Endothelial cell of umbilical vein (primary cell): Measurements from ENCODE around the gene SLC9A9. TPM values are rescaled to one million over a fixed set of nuclear protein-coding genes. Genes with fewer than 3 reads are reported as not detected.

Experiments
- BruUV-seq: library from RNA; stranded (reverse); fragments of 400-500 nt; replicated peaks from 2 replicates; lab custom pipeline; 2021; lab: Mats Ljungman, UMichigan
- CTCF ChIA-PET: fragments of 300-600, 350-600 bp; sonication (Branson Sonifier 250); formaldehyde crosslinking; loops from one replicate; lab custom pipeline; 2021; ENCODE audit warnings: antibody characterized with exemption, inconsistent platforms; lab: Charles Lee
- POLR2A ChIA-PET: fragments of 300-600, 350-600 bp; sonication (Branson Sonifier 250); formaldehyde crosslinking; loops from one replicate; lab custom pipeline; 2021; ENCODE audit warnings: antibody characterized with exemption, inconsistent platforms; lab: Charles Lee
- DNase-seq: peaks from one replicate; pipeline ENCODE4 v3.0.0-alpha.2; 2011; ENCODE audit warnings: low read depth, low spot score
- FAIRE-seq: peaks from 2 replicates; lab custom pipeline; 2011; peaks lifted over from hg19 to GRCh38; lab: Jason Lieb, UNC
- H2AFZ ChIP-seq: 2 replicates; pipeline ENCODE4 v1.6.0; 2012; ENCODE audit warnings: low read depth, low read length, control low read depth, inconsistent platforms
- H3K27ac ChIP-seq: 2 replicates; pipeline ENCODE4 v1.5.1; 2011; ENCODE audit warnings: low read depth, mild to moderate bottlenecking, control low read depth, low read length, moderate library complexity; ENCODE audit not compliant: insufficient read depth
- H3K27me3 ChIP-seq, 2 experiments: 2 replicates each; pipeline versions ENCODE4 v1.6.0 to v1.6.1; 2011; ENCODE audit warnings: low read length in 2 of 2, mixed read lengths in 1 of 2; ENCODE audit not compliant: control insufficient read depth in 2 of 2, insufficient read depth in 2 of 2
- H3K36me3 ChIP-seq, 2 experiments: 2 replicates in 1 of 2; 3 replicates in 1 of 2; pipeline ENCODE4 v1.5.1; 2011; ENCODE audit warnings: low read length in 2 of 2, mild to moderate bottlenecking in 1 of 2, moderate library complexity in 1 of 2; ENCODE audit not compliant: control insufficient read depth in 2 of 2, insufficient read depth in 2 of 2; ENCODE audit errors: extremely low read depth in 1 of 2
- H3K4me1 ChIP-seq: 3 replicates; pipeline ENCODE4 v1.5.1; 2011; ENCODE audit warnings: mild to moderate bottlenecking, low read length; ENCODE audit not compliant: control insufficient read depth, insufficient read depth; ENCODE audit errors: extremely low read depth
- H3K4me2 ChIP-seq: 2 replicates; pipeline ENCODE4 v1.6.1; 2011; ENCODE audit warnings: low read length, control low read depth, mixed read lengths; ENCODE audit not compliant: insufficient read depth
- H3K4me3 ChIP-seq, 3 experiments: fragments of 200-600 bp in 1 of 3; sonication (generic), shearing (Covaris generic) in 1 of 3; replicated peaks in 1 of 3; 2 replicates each; pipeline ENCODE4 v1.5.1; 2011 to 2016; ENCODE audit warnings: control low read depth in 3 of 3, low read length in 3 of 3, mild to moderate bottlenecking in 2 of 3, inconsistent platforms in 1 of 3, low read depth in 1 of 3, moderate library complexity in 1 of 3; ENCODE audit not compliant: insufficient read depth in 1 of 3
- H3K79me2 ChIP-seq: 2 replicates; pipeline ENCODE4 v1.6.0; 2012; ENCODE audit warnings: low read length, inconsistent platforms; ENCODE audit not compliant: control insufficient read depth, insufficient read depth
- H3K9ac ChIP-seq: replicated peaks from 2 replicates; pipeline ENCODE3; 2011; ENCODE audit warnings: low read length, control low read depth; ENCODE audit not compliant: insufficient read depth; ENCODE audit errors: extremely low read depth
- H3K9me1 ChIP-seq: replicated peaks from 3 replicates; pipeline ENCODE4 v1.6.0; 2011; ENCODE audit warnings: mild to moderate bottlenecking, low read length; ENCODE audit not compliant: control insufficient read depth, insufficient read depth; ENCODE audit errors: extremely low read depth
- H3K9me3 ChIP-seq: replicated peaks from 2 replicates; pipeline ENCODE4 v1.5.1; 2012; ENCODE audit warnings: low read length, inconsistent platforms; ENCODE audit not compliant: control insufficient read depth, insufficient read depth
- H4K20me1 ChIP-seq: replicated peaks from 2 replicates; pipeline ENCODE3; 2011; ENCODE audit warnings: mild to moderate bottlenecking, low read length; ENCODE audit not compliant: control insufficient read depth, insufficient read depth; ENCODE audit errors: extremely low read depth
- EZH2 ChIP-seq: IDR thresholded peaks from 2 replicates; pipeline ENCODE4 v1.6.1; 2012; ENCODE audit warnings: borderline replicate concordance, low read depth, mild to moderate bottlenecking, moderate library complexity, low read length, inconsistent platforms; ENCODE audit not compliant: severe bottlenecking
- FOS ChIP-seq: IDR thresholded peaks from 2 replicates; pipeline ENCODE4 v1.6.1; 2011; ENCODE audit warnings: mild to moderate bottlenecking, low read length, moderate library complexity, borderline replicate concordance; ENCODE audit not compliant: insufficient read depth
- GATA2 ChIP-seq: IDR thresholded peaks from 2 replicates; pipeline ENCODE4 v1.7.0; 2011; ENCODE audit warnings: low read depth, mild to moderate bottlenecking, moderate library complexity, mixed read lengths, low read length; ENCODE audit not compliant: insufficient read length, insufficient read depth
- JUN ChIP-seq: IDR thresholded peaks from 2 replicates; pipeline ENCODE4 v1.6.1; 2011; ENCODE audit warnings: borderline replicate concordance, low read depth; ENCODE audit not compliant: insufficient read length, insufficient read depth
- MYC ChIP-seq: IDR thresholded peaks from one replicate; pipeline ENCODE4 v1.6.1; 2011; ENCODE audit warnings: mild to moderate bottlenecking, low read depth, low read length
- POLR2A ChIP-seq: IDR thresholded peaks from 2 replicates; pipeline ENCODE4 v1.6.1; 2012; ENCODE audit warnings: low read depth, mild to moderate bottlenecking, control low read depth, low read length
- POLR2AphosphoS5 ChIP-seq: IDR thresholded peaks from 2 replicates; pipeline ENCODE4 v1.6.1; 2012; ENCODE audit warnings: low read depth, mild to moderate bottlenecking, control low read depth, low read length, moderate library complexity; ENCODE audit not compliant: insufficient read depth
- dilution Hi-C: fragments of 300-500 bp; cut with MboI; formaldehyde crosslinking; loops from one replicate; pipeline ENCODE4 v1.15.0; 2019; ENCODE audit warnings: low sequenced_read_pairs; ENCODE audit not compliant: extremely low pct_ligation_motif_present
- intact Hi-C: fragments of 100-400 bp; cut with micrococcal nuclease; formaldehyde crosslinking; loops from one replicate; pipeline ENCODE4 v1.10.0; 2022
- polyA plus RNA-seq, 4 experiments: library from polyadenylated mRNA; depleted of rRNA in 3 of 4; stranded (reverse) in 3 of 4; unstranded in 1 of 4; fragments of >200 nt; gene quantifications; 2 replicates each; pipeline versions ENCODE4 v1.2.1 to v1.2.3, GENCODE V29; 2011 to 2012; ENCODE audit warnings: missing spikeins in 1 of 4
- total RNA-seq: library from RNA; stranded (reverse); gene quantifications from 2 replicates; pipeline ENCODE4 v1.2.3, GENCODE V29; 2021
- TF ChIP-seq, protein P1 (sequence below), 2 donors: IDR thresholded peaks; 1 replicate in 1 of 2; 2 replicates in 1 of 2; pipeline ENCODE4 v1.5.1; 2011; ENCODE audit warnings: low read length in 2 of 2, mild to moderate bottlenecking in 2 of 2, moderate library complexity in 2 of 2, control low read depth in 1 of 2, inconsistent platforms in 1 of 2, low read depth in 1 of 2; ENCODE audit not compliant: insufficient read depth in 1 of 2; ENCODE audit errors: extremely low read depth in 1 of 2
- TF ChIP-seq, protein P2 (sequence below): IDR thresholded peaks from 2 replicates; pipeline ENCODE4 v1.6.1; 2011; ENCODE audit not compliant: insufficient read depth, insufficient read length

SLC9A9 gene
- total and polyA plus RNA-seq, 2 donors (not counting 3 experiments of a cell fraction or from before 2014, with no cell fraction given), result 1.5 to 1.8 TPM

DNA sequence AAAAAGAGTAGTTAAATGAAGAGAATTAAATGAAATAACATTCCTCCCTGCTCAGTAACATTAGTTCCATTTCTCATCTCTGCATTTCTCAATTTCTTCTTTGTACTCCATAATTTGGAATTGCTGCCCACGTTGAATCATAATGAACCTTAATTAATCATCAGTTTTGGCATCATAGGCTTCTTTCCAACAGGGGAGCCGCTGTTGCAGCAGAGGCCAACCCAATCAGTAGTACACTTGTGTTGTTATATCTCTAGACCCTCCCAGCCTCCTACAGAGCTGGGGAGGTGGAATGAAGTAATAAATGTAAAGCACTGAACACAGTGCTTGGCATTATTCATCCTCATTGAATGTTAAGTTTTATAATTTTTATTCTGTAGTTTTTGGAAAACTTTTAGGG, 488.0 kb downstream of the SLC9A9 start:
- Histone ChIP-seq H3K9me3 (no peaks in the 10 kb centered on the region), H3K4me3 (no peak overlapping the region), H4K20me1 (no peaks in the 10 kb centered on the region), H2AFZ (no peak overlapping the region), H3K9me1 (no peaks in the 10 kb centered on the region), H3K4me2 (no peak overlapping the region), H3K4me1 (peaks cover 6% of the 10 kb centered on the region), H3K36me3 (no peaks in the 10 kb centered on the region), H3K27me3 (no peaks in the 10 kb centered on the region), H3K27ac (no peak overlapping the region), H3K9ac (no peak overlapping the region), H3K79me2 (no peaks in the 10 kb centered on the region)
- dilution Hi-C loops, result no loop called here
- no peak for DNase-seq
- FAIRE-seq, result no peak
- ChIA-PET CTCF (interaction anchor here (1.8 kb wide), 1 partner anchor 239 kb away, joined by 4 read pairs; no protein-coding TSS in a partner anchor), POLR2A (no interaction called here)
- TF ChIP-seq JUN, result no peak
- TF ChIP-seq, protein P1, sequence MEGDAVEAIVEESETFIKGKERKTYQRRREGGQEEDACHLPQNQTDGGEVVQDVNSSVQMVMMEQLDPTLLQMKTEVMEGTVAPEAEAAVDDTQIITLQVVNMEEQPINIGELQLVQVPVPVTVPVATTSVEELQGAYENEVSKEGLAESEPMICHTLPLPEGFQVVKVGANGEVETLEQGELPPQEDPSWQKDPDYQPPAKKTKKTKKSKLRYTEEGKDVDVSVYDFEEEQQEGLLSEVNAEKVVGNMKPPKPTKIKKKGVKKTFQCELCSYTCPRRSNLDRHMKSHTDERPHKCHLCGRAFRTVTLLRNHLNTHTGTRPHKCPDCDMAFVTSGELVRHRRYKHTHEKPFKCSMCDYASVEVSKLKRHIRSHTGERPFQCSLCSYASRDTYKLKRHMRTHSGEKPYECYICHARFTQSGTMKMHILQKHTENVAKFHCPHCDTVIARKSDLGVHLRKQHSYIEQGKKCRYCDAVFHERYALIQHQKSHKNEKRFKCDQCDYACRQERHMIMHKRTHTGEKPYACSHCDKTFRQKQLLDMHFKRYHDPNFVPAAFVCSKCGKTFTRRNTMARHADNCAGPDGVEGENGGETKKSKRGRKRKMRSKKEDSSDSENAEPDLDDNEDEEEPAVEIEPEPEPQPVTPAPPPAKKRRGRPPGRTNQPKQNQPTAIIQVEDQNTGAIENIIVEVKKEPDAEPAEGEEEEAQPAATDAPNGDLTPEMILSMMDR (IDR thresholded peaks at IDR 0.05; ENCODE audit: extremely low read depth in 1 of 2, insufficient read depth in 1 of 2, low read depth in 1 of 2, low read length in 2 of 2), result no peak
- no peak for TF ChIP-seq FOS
- no peak for TF ChIP-seq POLR2AphosphoS5
- no peak for TF ChIP-seq MYC
- TF ChIP-seq, protein P2, sequence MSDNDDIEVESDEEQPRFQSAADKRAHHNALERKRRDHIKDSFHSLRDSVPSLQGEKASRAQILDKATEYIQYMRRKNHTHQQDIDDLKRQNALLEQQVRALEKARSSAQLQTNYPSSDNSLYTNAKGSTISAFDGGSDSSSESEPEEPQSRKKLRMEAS, result no peak
- no peak for TF ChIP-seq EZH2
- no peak for TF ChIP-seq POLR2A
- no peak for TF ChIP-seq GATA2
- intact Hi-C loops, result no loop called here
- no TSS peak for BruUV-seq
